ENCODE results near the gene NCOA4.
"Not testable (repeated sequence)": the region's sequence is repeated elsewhere in the genome, so short reads cannot be mapped to it uniquely, and the experiment has no call there.

NCOA4 gene

DNA sequence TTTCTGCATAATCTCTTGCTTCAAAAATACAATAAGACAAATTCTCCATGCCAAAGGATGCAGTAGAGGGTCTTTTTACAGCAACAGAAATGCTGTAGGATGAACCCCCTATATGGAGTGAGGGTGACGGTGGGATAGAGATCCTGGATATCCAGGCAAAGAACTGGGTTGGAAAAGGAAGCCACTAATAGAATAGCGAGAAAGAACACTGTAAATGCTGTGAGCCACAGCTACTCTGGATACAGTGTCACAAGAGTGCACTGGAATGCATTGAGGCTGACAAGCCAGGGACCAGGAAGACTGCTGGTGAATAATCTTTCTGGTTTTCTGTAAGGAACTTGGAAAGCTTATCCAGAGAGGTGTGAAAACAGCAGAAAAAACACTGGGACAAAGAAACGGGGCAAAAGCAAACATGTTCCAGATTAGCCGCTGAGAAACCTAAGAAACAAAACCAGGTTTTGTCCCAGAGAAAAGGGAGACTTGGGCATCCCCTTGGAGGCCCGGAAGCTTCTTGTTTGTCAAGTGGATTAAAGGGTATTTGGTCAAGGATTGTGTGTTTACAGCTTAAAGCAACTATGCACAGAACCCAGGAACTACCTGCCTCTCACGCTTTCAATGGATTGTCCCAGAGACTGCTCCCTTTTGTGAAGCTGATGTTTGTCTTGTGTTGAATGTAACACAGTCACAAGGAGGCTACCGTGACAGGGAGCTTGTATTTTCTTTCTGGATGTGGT, 21.8 kb upstream of the NCOA4 start:
- DNase-seq: no peak

DNA sequence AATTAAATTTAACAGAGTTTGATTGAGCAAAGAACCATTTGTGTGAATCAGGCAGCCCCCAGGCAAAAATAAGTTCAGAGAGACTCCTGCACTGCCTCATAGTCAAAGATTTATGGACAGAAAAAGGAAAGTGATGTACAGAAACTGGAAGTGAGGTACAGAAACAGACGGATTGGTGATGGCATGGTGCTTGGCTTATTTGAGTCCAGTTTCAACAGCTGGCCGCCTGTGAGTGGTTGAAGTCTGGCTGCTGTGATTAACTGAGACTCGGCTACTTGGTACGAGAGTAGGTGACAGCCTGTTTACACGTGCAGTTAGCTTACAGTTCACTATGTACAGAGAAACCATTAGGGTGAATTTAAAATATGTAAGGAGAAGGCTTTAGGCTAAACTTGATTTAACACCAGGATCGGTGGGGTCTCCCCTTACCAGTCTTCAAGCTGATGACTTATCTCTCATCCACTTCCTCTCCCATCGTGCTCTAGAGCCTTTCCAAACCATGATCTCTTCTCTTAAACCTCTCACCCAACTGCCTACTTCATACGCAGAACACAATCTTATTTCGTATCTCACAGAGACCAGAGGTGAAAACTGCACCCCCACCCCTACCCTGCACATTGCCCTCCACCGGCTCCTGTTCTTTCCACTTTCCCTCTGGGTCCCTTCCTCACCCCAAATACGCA, 20.7 kb upstream of the NCOA4 start:
- no peak for DNase-seq

DNA sequence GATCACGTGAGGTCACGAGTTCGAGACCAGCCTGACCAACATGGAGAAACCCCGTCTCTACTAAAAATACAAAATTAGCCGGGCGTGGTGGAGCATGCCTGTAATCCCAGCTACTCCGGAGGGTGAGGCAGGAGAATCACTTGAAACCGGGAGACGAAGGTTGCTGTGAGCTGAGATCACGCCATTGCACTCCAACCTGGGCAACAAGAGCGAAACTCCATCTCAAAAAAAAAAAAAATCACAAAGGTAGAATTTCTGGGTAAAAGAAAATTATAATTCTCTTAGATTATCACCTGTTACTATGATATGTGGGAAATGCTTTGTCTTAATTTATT, 19.0 kb upstream of the NCOA4 start:
- DNase-seq: not testable (repeated sequence)

DNA sequence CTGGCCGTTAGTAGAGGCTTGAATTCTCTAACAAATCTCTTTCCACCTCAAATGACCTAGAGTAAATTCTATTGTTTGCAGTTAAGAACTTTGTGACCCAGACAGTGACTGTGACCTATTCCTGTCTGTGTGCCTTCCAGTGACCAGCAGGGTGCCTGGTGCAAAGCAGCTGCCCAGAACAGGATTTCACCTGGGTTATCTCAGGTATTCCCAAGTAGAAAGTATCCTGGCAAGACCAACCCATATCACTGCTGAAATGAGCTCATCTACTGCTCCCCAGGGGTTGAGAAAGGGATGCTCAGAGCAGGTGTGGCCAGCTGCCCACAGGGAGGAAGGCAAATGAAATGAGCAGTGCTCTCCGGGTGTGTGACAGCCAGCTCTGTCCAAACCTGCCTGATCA, 17.7 kb upstream of the NCOA4 start:
- no peak for DNase-seq

DNA sequence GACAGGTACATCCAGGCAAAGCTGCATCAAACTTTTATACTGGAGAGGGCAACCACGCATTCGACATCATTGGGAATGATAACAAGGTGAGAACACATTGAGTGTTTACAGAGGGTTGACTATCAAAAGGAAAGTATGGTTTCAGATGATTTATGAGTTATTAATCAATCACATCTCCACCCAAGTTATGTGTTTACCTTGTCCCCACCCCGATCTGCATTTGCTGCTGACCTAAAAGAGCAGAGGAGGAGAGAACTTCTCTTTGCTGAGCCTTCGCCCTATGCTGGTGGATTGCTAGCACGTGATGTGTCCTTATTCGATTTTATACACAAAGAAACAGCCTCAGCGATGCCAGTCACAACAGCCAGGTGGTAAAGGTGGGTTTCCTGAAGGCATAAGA, 15.8 kb upstream of the NCOA4 start, which contains the start of gene MSMB:
Gene MSMB, minus strand, starts transcription at position 9 of the 400 bp plus-strand sequence. CDS start 32 bp downstream, outside the sequence.
- no peak for DNase-seq

DNA sequence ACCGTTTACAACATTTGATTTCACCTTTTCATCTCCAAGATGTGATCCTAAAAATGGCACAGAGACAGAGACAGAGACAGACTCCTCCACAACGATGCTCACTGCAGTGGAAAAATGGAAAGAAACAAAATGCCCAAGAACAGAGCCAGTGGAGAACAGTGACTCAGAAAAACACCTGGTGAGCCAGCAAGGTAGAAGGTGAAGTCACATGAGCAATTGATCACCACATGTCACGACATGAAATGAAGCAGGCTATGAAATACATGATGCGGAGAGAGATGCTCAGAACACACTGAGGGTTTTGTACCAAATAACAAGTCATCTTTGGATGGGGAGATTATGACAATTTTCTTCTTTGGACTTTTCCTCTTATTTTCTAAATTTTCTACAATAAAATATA, 12.1 kb upstream of the NCOA4 start:
- DNase-seq: no peak

DNA sequence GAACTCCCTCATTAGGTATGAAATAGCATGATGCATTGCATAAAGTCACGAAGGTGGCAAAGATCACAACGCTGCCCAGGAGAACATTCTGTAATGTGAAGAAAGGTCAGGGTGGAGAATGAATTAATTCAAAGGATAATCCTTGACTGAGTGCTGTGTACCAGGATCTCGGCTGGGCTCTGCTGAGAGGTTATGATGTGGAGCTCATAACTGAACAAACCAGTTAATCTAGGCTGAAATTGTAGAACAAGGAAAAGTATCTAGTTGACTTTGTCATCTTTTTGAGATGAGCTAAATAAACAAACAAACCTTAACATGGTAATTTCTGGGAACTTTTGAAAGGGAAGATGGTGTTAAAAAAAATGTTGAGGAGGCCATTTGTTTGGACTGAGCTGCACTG, 9.6 kb upstream of the NCOA4 start:
- DNase-seq: no peak

DNA sequence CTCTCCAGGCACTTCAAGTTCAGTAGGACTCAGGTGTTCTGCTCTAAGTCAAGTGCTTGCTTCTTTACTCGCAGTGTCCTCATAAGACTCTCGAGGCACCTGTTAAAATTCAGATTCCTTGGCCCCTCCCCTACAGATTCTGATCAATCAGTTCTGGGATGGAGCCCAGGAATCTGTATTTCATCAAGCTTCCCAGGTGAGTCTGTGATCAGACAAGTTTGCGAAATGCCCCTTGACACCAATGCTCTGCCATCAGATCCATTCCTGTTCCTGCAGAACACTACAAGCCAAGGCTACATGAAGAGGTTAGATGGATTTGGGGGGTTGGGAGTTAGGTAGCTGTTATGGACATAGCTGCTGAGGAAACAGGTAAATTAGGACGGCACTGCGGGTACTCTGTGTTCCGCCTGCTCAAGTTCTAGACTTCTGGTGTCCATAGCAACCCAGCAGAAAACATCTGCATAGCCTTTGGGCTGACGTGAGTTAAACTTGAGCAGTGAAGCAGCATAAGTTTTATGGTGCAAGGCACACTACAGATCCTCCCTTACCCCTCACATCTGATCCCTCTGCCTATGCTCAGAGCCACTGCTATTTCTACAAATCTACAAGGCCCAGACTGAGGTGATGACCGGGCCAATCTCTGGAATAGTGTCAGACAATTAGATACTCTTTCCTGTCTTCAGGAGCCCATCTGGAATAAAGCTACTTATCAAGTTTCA, 6.8 kb upstream of the NCOA4 start:
- DNase-seq: no peak

DNA sequence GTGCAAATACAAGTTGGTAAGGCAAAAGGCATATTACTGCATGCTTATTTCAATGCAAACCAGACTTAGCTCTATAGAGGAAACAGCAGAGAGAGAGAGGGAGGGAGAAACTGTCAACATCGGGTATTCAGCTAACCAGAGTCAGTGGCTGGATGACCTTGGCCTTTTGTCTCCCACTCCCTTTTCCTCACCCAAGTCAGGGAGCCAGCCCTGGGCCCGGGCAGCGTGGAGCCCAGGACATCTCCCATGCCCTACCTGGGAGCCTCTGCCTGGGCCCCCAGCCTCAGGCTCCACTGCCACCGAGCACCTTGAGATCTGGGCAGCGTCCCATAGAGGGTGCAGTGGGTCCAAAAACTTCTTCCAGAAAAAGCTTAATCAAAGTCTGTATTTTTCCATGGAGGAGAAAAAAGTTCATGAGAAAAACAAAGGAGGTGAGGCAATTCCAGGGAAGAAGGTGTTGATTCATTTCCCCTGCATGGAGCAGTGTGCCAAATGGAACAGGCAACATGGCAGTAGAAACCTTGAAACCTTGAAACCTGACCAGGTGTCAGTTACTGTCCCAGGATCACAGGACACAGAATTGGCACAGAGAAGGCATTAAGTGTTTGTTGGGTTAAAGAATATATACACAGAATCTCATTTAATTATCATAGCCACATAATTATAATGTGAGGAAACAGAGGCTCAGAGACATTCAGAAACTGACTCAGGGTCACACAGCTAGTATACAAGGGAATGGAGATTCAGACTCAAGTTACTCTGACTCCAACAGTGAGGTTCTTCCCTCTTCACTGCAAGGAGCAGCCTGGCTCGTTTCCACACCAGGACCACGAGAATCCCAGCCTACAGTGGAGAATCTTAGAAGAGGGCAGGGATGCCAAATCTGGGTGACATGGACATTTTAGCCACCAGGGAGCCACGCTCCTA, 5.8 kb upstream of the NCOA4 start:
- DNase-seq: no peak

DNA sequence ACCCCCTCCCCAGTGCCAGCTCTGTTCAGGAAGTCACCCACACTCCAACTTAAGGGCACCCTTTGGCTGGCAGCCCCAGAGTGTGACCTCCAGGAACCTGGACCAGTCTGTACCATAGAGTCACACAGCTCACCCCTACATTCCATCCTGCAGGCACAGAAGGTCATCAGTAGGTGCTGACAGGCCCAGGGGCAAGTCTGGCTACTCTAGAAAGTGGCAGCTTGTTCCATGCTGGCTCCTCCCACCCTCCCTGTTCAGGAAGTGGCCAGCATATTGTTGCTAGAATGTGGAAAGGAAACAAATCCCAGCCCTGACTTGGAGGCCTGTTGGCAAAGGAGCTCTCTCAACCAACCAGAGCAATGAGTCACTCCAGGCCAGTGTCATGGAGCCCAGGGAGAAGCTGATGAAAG, 3.2 kb upstream of the NCOA4 start:
- DNase-seq: peak; percentile 48 to 59

DNA sequence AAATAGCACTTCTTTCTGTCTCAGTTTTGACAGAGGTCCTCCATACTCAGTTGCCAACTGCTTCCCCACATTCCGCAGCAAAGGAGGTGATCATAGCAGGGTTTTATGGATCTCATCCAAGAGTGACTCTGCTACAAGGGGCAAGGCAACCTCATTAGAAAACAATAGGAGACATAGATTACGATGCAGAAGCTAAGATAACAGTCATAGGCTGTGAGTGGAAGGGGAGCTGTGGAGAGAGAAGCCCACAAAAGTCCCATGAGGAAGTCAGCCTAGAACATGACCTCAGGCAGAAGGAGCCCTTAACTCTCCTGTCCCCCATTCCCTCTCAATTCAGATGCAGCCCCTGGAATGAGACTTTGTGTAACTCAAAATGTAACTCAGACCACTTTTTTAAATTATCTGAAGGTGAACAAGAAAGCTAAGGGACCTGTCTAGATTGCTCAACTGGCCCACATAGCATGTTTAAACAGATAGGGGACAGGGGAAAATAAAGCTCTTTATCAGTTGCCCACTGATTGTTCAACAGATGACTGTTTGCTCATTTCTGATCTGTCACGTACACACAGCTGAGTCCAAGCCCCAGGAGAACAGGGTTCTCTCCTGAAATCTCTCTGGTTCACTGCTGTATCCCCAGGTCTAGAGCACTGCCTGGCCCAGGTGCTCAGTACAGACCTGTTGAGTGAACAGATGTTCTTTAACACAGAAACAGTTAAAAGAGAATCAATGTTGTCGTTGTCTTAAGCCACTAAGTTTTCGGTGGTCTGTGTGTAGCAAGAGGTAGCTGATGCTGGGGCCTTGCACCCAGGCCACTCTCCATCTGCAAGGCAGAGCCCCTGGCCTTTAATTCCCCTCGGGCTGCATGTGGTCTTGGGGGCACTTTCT, 1.5 kb upstream of the NCOA4 start:
- peak in 1 of 2 experiments; percentile 30 for DNase-seq

DNA sequence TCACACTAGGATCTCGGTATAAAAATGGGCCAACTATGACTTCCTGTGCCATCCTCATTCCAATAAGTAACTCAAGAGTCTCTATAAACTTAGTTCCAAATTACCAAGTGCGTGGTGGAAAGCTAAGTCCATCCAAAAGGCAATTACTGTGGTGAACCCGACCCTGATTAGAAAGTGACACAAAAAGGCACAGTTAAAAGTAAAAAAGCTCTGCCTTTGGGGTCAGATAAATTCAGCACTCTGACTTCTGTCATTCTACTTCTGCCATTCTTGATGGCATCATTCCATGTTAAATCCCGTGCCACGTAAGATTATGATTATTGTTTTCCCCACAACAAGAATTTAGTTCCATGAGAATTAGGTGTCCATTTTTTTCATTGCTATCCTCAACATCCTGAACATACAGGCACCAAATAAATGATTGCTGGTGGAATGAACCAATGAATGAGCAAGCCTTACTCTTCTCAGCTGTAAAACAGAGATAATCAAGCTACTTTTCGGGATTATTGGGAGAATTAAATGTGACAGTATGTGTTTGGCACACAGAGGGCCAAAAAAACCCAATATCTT, 877 bp downstream of the NCOA4 start:
- DNase-seq: peak in 1 of 2 experiments; percentile 48

DNA sequence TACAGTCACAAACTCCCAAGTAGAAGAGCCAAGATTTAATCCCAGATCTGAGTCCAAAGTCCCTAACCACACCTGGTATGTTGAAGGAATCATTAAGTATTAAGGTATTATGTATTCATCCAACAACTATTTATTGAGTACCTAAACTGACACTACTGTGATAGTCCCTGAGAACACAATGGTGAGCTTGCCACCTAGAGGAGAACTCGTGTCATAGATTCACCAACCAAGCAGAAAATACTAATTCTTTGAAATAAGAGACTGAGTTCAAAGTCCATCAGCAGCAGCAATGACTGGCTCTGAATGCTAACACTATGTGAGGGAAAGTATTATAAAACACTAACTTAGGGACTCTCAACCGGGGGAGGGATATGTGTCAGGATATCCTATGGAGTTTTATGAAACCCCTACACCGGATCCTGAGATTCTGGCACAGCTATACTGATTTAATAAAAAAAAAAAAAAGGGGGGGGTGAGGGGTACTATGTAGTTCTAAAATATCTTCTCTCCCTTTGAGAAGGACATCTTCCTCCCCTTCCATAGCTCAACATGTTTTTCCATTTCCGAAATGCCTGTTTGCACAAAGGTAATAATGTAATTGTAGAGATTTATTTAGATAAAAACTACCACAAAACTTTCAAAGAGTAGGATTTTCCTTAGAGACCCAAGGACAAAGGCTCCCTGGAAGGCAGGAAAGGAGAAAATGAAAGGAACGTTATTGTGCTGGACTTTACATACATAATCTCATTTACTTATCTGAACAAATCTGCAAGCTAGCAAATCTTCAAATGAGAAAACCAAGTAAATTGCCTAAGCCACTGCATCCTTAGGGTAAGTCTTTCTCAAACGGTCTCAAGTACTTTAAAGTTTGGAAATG, 1.6 kb downstream of the NCOA4 start:
- DNase-seq: peak; percentile 91 to 96

DNA sequence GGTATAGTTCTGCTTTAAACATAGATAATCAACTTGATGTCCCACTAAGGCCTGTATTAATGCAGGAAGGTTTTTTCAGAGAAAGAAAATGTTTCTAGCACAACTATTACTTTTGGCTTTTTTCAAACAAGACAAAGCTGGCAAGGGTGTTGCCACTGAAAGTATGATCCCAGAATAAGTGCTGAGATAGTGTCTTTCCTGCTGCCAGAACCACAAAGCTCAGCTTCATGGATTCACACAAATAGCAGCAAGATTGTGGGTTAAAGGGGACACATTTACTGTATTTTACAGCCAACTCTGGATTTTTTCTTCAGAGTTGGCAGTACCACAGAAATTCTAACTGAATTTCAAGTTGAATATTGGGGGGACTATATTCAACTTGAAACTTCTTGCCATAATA, 4.3 kb downstream of the NCOA4 start:
- DNase-seq: no peak

DNA sequence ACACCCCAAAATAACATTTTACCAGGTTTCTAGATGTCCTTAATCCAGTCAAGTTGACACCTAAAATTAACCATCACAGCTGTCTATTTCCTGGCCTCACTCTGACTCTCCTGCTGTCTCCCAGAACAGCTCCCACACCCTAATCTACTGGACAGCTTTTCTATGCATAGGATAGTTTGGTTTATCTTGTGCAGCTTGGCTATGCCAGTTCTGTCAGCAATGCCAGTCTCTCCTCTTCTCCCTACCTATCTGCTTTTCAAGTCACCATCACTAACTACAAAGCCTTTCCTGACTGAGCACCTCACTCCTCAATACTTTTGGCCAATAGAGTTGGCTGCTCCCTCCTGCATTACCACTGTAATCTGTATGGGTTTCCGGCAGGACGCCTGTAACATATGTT, 5.0 kb downstream of the NCOA4 start:
- no peak for DNase-seq

DNA sequence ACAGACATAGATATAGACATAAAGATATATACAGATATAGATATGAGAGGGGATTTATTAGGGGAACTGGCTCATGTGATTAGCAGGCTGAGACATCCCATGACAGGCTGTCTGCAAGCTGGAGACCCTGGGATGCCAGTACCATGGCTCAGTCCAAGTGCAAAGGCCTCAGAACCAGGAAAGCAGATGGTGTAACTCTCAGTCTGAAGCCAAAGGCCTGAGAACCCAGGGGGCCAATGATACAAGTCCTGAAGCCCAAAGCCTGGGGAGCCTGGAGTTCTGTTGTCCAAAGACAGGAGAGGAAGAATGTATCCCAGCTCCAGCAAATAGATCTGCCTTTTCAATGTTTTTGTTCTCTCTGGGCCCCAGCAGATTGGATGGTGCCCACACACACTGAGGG, 5.5 kb downstream of the NCOA4 start:
- no peak for DNase-seq

DNA sequence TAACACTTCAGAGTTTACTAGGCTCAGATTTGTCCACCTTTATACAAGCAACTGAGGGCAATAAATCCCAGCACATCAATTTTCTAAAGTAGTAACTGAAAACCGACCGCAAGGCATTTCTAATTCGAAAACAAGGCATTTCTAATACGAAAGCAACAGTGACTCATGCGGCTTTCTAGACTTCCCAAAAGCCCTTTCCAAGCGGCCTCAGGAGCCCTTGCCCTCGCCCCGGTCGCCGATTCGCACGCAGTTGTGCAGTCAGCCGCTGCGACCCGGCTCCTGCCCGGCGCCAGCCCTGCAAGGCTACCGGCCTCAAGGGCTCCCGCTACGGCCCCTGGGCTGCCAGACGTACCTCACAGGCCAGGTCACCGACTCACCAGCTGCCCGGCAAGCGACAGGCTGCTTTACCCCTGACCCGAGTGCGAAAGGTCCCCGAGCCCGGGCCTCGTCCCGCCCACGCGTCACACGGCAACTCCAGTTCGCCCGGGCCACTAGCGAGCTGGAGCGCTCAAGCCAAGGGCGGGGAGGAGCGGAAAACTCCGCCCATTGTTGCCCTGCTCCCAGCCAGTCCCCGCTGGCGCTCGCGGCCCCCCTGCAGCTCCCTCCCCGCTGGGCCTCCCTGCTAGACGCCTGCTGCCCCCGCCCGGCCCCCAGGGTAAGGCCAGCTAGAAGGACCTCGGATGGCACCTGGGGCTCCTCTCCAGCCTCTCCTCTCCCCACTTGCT, 7.3 kb downstream of the NCOA4 start:
- peak; percentile 92 to 97 for DNase-seq

DNA sequence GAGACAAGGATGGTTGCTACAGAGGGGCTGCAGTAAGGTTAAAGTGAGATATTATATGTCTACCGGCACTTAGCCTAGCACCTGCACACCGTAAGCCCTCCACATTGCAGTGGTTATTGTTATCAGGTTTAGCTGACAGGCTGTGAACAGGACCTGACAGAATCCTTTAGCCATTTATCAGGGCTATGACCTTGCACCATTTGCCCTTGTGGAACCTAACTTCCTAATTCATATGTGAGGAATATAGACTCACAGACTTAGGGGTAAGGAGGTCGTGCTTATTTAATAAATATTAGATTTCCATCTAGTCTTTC, 10.1 kb downstream of the NCOA4 start:
- no peak for DNase-seq

DNA sequence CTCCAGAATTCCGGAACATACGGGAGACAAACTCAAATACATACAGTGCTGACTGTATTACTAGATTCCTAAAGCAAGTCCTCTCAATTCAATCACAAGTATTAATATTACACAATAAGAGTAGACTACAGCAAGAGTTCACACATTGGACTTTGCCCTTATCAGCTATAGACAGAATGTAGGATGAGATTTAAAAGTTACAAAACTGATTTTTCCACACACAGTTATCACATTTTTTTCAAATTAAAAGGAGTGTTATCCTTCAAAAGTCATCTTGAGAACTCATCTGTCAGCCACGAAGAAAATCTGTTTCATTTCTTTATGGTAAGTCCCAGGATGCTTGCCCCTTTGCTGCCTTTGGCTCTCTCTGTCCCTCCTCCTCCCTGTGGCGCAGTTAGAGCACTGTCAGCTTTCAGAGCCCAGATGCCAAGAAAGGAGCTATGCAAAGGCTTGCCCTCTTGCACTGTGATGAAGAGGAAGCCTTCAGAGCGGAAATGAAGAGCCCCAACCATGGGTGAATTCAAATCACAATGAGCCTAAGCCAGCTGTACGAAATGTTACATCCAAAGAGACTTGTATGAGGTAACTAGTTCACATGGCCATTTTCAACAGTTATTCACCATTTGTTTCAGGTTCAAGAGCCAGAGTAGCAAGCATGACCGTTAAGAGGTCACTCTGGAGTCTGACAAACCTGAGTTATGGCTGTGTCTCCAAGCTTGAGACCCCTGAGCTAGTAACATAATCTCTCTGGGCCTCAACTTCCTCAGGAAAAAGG, 10.7 kb downstream of the NCOA4 start:
- DNase-seq: peak; percentile 37 to 41

Measured in Kasumi-1 (cell line).